Stimulated activated CD8-positive, alpha-beta memory T cell treated with anti-CD3 and anti-CD28 coated beads, Interleukin-2, amount 100 ng/mL, for 48 hours (primary cell): ENCODE results near the gene POTEB2.
"Not testable (repeated sequence)": the region's sequence is repeated elsewhere in the genome, so short reads cannot be mapped to it uniquely, and the experiment has no call there.

Experiments used
- DNase-seq, 2 donors: peaks; one replicate each; pipeline ENCODE4 v3.0.0-alpha.2; 2020; ENCODE audit warnings: low read depth in 2 of 2

Gene POTEB2

DNA sequence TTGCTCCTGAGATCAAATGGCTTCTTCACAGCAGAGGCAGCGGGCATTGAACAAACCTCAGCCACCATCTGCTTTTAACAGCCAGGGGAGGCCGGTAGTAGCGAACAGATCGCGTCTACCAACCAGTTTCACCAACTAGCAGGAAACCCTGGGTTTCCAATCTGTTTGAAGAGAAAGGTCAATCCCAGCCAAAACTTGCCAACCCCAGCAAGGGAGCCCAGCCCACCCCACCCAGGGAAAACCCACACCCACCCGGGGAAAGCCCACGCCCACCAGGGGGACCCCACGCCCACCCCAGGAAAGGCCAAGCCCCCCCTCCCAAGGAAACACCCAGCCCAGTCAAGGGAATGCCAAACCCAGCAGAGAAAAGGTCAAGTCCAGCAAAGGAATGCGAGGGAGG, at the start of gene POTEB2:
Gene POTEB2, minus strand, starts transcription at position 101 of the 400 bp plus-strand sequence. Its CDS starts 33 bp downstream, at position 68.
- DNase-seq = not testable (repeated sequence)

DNA sequence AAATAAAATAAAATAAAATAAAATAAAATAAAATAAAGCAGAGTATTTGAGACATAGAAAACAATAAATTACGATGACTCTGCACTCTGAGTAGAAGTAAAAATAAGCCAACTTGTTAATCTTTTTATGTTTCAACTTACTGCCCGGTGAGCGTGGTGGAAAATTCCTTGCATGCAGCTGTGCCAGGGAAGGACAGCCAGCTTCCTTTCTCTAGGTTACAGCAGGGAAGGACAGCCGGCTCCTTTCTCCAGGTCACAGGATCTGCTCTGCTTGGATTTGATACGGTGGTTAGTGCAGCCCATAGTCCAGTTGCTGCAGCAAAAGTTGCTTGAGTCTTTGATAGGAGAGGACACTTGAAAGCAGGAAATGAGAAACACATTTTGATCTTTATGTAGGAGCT, 13.8 kb upstream of the POTEB2 start:
- DNase-seq = not testable (repeated sequence)

DNA sequence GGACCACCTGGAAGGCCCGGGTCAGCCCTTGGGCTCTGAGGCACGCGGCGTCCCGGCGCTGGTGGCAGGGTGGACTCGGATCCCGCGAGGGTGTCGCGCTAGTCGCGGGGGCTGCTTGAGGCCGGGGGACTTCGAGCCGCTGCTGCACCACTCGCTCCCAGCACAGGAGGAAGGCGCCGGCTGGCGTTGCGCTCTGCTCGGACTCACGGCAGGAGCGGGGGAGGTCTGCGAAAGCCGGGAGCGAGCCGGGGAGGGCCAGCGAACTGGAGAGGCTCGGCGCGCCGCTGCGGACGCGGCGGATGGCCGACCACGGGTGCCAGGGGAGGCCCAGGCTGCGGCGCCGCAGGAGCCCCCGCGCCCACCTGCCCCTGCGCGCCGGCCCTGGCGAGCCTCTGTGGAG, 12.3 kb upstream of the POTEB2 start:
- not testable (repeated sequence) for DNase-seq

DNA sequence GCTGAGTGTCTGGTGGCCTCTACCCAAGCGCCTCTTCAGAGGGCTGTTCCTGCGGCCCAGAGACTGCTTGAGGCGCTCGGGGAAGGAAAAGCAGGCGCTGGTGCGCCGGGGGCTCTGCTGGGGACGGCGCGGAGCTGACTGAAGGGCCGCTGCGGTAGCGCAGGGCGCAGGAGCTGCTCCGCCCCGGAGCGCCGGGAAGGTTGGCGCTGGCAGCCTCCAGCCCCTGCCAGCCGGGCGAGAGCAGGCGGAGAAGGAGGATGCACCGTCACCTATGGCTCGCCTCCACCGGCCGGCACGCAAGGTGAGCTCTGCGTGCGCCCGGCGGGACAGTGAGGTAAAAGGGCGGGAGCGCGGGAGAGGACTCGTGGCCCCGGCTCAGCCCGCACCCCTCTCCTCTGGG, 11.7 kb upstream of the POTEB2 start:
- not testable (repeated sequence) for DNase-seq
